Measurements from ENCODE around the gene B3GAT1.

DNA sequence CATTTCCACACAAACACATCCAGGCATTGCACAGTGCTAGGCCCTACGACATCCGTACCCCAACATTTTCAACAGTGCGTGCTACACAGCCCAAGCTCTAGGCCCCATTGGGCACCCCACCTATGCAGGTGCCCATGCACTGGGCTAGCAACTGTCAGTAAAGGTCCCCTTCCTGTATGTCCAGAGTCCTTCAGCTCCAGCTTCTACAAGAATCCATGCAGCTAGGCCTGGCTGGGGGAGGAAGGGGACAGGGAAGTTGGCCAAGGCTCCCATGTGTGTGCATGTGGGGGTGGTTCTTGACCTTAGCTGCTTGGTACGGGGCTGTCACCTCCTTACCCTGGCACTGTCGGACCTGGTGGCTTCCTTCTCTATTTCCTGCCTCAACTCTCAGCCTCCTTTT lies 1.3 kb downstream of the B3GAT1 start:
- TF ChIP-seq POLR2AphosphoS5 (IDR thresholded peaks at IDR 0.05; ENCODE audit: low read depth) (no peak), CTCF (IDR thresholded peaks at IDR 0.05; ENCODE audit: insufficient read depth, low read length) (no peak), GABPA (IDR thresholded peaks at IDR 0.05; ENCODE audit: low read depth) (no peak), REST (IDR thresholded peaks at IDR 0.05; ENCODE audit: insufficient replicate concordance, low read depth) (no peak), SPI1 (IDR thresholded peaks at IDR 0.05; ENCODE audit: borderline replicate concordance, low read depth) (no peak)

All from HL-60 (cell line).